Osteoblast (primary cell): ENCODE measurements around the gene F2R. TPM values are rescaled to one million over a fixed set of nuclear protein-coding genes. Genes with fewer than 3 reads are reported as not detected.

Experiments
- DNase-seq: peaks from one replicate; pipeline ENCODE4 v3.0.0; 2011; ENCODE audit warnings: low spot score, mixed read lengths; ENCODE audit not compliant: insufficient read length; ENCODE audit errors: missing footprints
- H2AFZ ChIP-seq: 2 replicates; pipeline ENCODE4 v1.6.0; 2011; ENCODE audit warnings: mild to moderate bottlenecking, low read length
- H3K27ac ChIP-seq: 2 replicates; pipeline ENCODE4 v1.5.1; 2011; ENCODE audit warnings: mild to moderate bottlenecking, low read depth, low read length, moderate library complexity
- H3K27me3 ChIP-seq: 2 replicates; pipeline ENCODE4 v1.6.0; 2012; ENCODE audit warnings: mild to moderate bottlenecking, control low read depth, inconsistent platforms, low read length, moderate library complexity; ENCODE audit not compliant: insufficient read depth
- H3K36me3 ChIP-seq: 2 replicates; pipeline ENCODE4 v1.5.1; 2011; ENCODE audit warnings: mild to moderate bottlenecking, low read length, control low read depth, moderate library complexity; ENCODE audit not compliant: insufficient read depth
- H3K4me1 ChIP-seq: 2 replicates; pipeline ENCODE4 v1.5.1; 2011; ENCODE audit warnings: mild to moderate bottlenecking, low read length, control low read depth, moderate library complexity; ENCODE audit not compliant: insufficient read depth
- H3K4me2 ChIP-seq: 2 replicates; pipeline ENCODE4 v1.6.0; 2011; ENCODE audit warnings: mild to moderate bottlenecking, low read length; ENCODE audit not compliant: insufficient read depth
- H3K4me3 ChIP-seq: fragments of 200-600 bp; sonication (generic); 3 replicates; pipeline ENCODE4 v1.5.1; 2012; ENCODE audit warnings: mild to moderate bottlenecking, low read length, inconsistent platforms; ENCODE audit not compliant: insufficient read depth
- H3K79me2 ChIP-seq: 2 replicates; pipeline ENCODE4 v1.6.0; 2012; ENCODE audit warnings: mild to moderate bottlenecking, low read length, control low read depth, inconsistent platforms; ENCODE audit not compliant: insufficient read depth
- H3K9me3 ChIP-seq: 2 replicates; pipeline ENCODE4 v1.5.1; 2011; ENCODE audit warnings: low read depth, low read length, control low read depth
- H4K20me1 ChIP-seq: 2 replicates; pipeline ENCODE4 v1.6.0; 2012; ENCODE audit warnings: mild to moderate bottlenecking, low read length, control low read depth; ENCODE audit not compliant: insufficient read depth
- total RNA-seq: library from RNA; depleted of rRNA; stranded (reverse); fragments of >200 nt; gene quantifications from 2 replicates; pipeline ENCODE4 v1.2.3, GENCODE V29; 2012
- TF ChIP-seq, protein P1 (sequence below): IDR thresholded peaks from 2 replicates; pipeline ENCODE4 v1.5.1; 2011; ENCODE audit warnings: mild to moderate bottlenecking, low read depth, low read length, moderate library complexity; ENCODE audit errors: extremely low read depth

Gene F2R
- total RNA-seq, 1 donor, result 38.7 TPM

GRCh38 chr5:76682387-76682786, 33.5 kb upstream of the F2R start:
- H3K79me2 ChIP-seq, result no peaks in the 10 kb centered on the region
- no peaks in the 10 kb centered on the region for H4K20me1 ChIP-seq
- H3K4me2 ChIP-seq, result no peak overlapping the region
- H3K27ac ChIP-seq, result no peak overlapping the region
- no peak overlapping the region for H3K4me3 ChIP-seq
- DNase-seq, result no peak
- TF ChIP-seq, protein P1, sequence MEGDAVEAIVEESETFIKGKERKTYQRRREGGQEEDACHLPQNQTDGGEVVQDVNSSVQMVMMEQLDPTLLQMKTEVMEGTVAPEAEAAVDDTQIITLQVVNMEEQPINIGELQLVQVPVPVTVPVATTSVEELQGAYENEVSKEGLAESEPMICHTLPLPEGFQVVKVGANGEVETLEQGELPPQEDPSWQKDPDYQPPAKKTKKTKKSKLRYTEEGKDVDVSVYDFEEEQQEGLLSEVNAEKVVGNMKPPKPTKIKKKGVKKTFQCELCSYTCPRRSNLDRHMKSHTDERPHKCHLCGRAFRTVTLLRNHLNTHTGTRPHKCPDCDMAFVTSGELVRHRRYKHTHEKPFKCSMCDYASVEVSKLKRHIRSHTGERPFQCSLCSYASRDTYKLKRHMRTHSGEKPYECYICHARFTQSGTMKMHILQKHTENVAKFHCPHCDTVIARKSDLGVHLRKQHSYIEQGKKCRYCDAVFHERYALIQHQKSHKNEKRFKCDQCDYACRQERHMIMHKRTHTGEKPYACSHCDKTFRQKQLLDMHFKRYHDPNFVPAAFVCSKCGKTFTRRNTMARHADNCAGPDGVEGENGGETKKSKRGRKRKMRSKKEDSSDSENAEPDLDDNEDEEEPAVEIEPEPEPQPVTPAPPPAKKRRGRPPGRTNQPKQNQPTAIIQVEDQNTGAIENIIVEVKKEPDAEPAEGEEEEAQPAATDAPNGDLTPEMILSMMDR, result no peak
- no peaks in the 10 kb centered on the region for H3K4me1 ChIP-seq
- H3K27me3 ChIP-seq, result no peaks in the 10 kb centered on the region
- no peaks in the 10 kb centered on the region for H3K9me3 ChIP-seq
- no peak overlapping the region for H2AFZ ChIP-seq
- H3K36me3 ChIP-seq, result no peaks in the 10 kb centered on the region

GRCh38 chr5:76683816-76684731, 31.9 kb upstream of the F2R start:
- Histone ChIP-seq H3K27me3 (no peaks in the 10 kb centered on the region), H3K4me1 (peaks cover 13% of the 10 kb centered on the region), H3K9me3 (no peaks in the 10 kb centered on the region), H3K4me2 (no peak overlapping the region), H2AFZ (no peak overlapping the region), H3K27ac (no peak overlapping the region), H4K20me1 (no peaks in the 10 kb centered on the region), H3K79me2 (no peaks in the 10 kb centered on the region), H3K36me3 (no peaks in the 10 kb centered on the region), H3K4me3 (no peak overlapping the region)
- no peak for DNase-seq
- TF ChIP-seq, protein P1, result no peak

DNA sequence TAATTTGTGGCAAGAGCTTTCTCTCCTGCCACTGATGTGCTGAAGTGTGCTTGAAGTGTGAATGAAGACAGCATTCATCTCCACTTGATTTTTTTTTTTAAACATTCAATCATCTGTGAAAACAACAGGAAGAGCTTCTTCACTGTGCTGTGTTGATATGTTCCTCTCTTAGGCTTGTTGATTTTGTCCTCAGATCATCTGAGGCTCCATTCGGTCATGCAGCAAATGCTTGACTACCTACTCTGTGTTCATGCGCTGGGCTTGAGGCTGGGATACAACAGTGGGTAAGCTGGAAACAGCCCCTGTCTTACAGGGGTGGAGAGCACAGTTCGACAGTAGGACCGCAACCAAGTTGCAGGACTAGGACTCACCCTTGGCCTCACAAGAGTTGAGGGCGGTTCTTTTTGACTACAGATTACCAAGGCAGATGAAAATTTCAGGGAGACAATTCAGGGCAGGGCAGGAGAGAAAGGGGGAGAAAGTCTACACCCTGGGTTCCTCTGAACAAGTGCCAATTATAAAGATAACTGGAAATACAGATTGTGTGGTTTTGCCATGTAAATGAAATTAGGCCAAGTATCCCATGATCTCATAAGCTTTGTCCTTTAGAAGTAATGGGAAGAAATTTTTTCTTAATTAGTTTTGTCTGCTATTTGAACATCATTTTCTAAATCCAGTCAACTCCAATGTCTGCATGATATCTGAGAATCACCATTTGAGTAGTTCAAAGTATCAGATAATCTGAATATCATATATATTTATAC, 31.0 kb upstream of the F2R start:
- Histone ChIP-seq H3K4me2 (no peak overlapping the region), H3K27ac (no peak overlapping the region), H3K27me3 (no peaks in the 10 kb centered on the region), H2AFZ (peak overlapping the region; percentile 15), H3K36me3 (no peaks in the 10 kb centered on the region), H3K9me3 (no peaks in the 10 kb centered on the region), H3K4me1 (peaks cover 22% of the 10 kb centered on the region), H3K4me3 (no peak overlapping the region), H3K79me2 (no peaks in the 10 kb centered on the region), H4K20me1 (no peaks in the 10 kb centered on the region)
- TF ChIP-seq, protein P1, result no peak
- no peak for DNase-seq

DNA sequence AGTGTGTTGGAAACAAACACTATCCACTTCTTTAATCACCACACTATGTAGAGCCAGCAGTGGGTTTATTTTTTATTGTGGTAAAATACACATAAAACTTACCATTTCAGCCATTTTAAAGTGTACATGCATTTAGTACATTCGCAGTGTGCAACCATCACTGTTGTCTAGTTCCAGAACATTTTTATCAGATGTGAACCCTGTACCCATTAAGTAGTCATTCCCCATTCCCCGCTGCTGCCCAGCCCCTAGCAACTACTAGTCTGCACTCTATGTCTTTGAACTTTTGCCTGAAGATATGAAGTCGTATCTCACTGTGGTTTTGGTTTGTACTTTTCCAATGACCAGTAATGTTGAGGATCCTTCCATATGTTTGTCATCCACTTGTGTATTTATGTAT, 30.2 kb upstream of the F2R start:
- H3K27me3 ChIP-seq, result no peaks in the 10 kb centered on the region
- H2AFZ ChIP-seq, result no peak overlapping the region
- H3K4me2 ChIP-seq, result no peak overlapping the region
- no peaks in the 10 kb centered on the region for H3K79me2 ChIP-seq
- DNase-seq, result no peak
- H3K36me3 ChIP-seq, result no peaks in the 10 kb centered on the region
- no peaks in the 10 kb centered on the region for H4K20me1 ChIP-seq
- peaks cover 28% of the 10 kb centered on the region for H3K4me1 ChIP-seq
- TF ChIP-seq, protein P1, result no peak
- no peak overlapping the region for H3K27ac ChIP-seq
- no peaks in the 10 kb centered on the region for H3K9me3 ChIP-seq
- H3K4me3 ChIP-seq, result no peak overlapping the region
